ENCODE results near the gene SFTA2. TPM values are rescaled to one million over a fixed set of nuclear protein-coding genes. Genes with fewer than 3 reads are reported as not detected.

The SFTA2 gene
- total RNA-seq, 1 donor from 2014 or later, result not detected

DNA sequence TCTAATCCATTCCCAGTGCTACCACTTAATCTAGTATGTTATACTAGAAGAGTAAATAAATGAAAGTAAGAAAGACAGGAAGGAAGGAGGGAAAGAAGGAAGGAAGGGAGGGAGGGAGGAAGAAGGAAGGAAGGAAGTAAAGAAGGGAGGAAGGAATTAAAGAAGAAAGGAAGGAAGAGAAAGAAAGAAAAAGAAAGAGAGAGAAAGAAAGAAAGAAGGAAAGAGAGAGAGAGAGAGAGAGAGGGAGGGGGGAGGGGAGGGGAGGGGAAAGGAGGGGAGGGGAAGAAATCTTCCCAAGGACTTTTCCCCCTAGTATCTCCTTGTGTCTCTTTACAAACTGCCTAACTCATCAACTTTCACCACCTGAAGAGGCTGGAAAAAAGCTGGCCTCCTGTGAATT lies 30.7 kb upstream of the SFTA2 start:
- FAIRE-seq, result no peak
- TF ChIP-seq, protein P1, sequence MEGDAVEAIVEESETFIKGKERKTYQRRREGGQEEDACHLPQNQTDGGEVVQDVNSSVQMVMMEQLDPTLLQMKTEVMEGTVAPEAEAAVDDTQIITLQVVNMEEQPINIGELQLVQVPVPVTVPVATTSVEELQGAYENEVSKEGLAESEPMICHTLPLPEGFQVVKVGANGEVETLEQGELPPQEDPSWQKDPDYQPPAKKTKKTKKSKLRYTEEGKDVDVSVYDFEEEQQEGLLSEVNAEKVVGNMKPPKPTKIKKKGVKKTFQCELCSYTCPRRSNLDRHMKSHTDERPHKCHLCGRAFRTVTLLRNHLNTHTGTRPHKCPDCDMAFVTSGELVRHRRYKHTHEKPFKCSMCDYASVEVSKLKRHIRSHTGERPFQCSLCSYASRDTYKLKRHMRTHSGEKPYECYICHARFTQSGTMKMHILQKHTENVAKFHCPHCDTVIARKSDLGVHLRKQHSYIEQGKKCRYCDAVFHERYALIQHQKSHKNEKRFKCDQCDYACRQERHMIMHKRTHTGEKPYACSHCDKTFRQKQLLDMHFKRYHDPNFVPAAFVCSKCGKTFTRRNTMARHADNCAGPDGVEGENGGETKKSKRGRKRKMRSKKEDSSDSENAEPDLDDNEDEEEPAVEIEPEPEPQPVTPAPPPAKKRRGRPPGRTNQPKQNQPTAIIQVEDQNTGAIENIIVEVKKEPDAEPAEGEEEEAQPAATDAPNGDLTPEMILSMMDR (IDR thresholded peaks at IDR 0.05; ENCODE audit: insufficient read depth, low read length, severe bottlenecking), result no peak
- peaks cover 3% of the 10 kb centered on the region for H3K27me3 ChIP-seq (ENCODE audit: control insufficient read depth, insufficient read depth, low read length)
- H3K4me3 ChIP-seq (ENCODE audit: low read depth, low read length), result no peak overlapping the region
- H3K36me3 ChIP-seq (ENCODE audit: control insufficient read depth, insufficient read depth, low read length), result no peaks in the 10 kb centered on the region
- DNase-seq (ENCODE audit: low read depth), result no peak

DNA sequence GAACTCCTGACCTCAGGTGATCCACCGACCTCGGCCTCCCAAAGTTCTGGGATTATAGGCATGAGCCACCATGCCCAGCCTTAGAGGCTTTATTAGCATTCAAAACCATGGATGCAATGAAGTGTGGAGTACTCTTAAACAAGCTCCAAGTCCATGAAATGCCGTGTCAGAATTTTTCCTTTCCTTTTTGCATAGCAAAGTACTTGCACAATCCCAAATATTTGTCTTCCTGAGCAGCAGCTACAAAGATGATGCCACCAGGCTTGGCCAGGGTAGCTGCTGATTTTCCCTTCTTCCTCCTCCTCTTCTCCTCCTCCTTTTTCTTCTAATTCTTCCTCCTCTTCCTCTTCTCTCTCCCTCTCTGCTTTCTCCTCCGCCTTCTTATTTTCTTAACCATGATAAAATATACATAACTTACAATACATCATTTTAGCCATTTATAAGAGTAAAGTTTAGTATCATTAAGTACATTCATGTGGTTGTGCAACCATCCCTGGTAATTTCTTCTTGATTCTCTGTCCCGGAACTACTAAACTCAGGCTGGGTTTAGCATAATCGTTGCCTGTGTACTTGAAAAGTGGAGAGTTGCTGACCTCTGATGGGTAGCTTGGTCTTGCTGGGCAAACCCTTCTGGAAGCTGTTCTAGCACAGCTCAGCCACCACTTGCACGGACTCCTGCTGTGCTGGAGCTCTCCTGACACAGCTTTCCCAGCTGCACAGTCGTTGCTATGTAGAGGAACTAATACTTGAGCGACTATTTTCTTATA lies 29.1 kb upstream of the SFTA2 start:
- Histone ChIP-seq H3K27me3 (ENCODE audit: control insufficient read depth, insufficient read depth, low read length) (peaks cover 3% of the 10 kb centered on the region), H3K36me3 (ENCODE audit: control insufficient read depth, insufficient read depth, low read length) (no peaks in the 10 kb centered on the region), H3K4me3 (ENCODE audit: low read depth, low read length) (no peak overlapping the region)
- DNase-seq (ENCODE audit: low read depth), result no peak
- no peak for FAIRE-seq
- TF ChIP-seq, protein P1 (IDR thresholded peaks at IDR 0.05; ENCODE audit: insufficient read depth, low read length, severe bottlenecking), result no peak

DNA sequence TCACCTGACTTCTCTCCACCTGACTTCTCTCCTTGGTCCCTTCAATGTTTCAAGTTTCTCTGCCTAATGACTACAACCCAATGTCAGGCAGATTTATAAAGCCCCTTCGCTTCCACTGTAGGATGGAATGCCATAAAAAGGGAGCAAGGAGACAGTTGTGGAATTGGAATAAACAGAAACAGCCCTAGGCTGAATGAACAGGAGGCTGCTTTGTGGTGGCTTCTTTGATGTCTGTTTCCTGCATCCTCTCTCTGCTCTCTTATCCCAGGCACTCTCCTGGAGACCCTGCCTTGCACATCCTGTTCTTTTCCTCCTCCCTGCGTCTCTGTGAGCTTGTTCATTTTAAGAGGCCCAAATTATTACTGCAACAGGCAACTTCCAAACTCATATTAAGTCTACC lies 25.7 kb upstream of the SFTA2 start:
- FAIRE-seq (no peak), DNase-seq (ENCODE audit: low read depth) (no peak)
- Histone ChIP-seq H3K4me3 (ENCODE audit: low read depth, low read length) (no peak overlapping the region), H3K27me3 (ENCODE audit: control insufficient read depth, insufficient read depth, low read length) (peaks cover 3% of the 10 kb centered on the region), H3K36me3 (ENCODE audit: control insufficient read depth, insufficient read depth, low read length) (no peaks in the 10 kb centered on the region)
- TF ChIP-seq, protein P1 (IDR thresholded peaks at IDR 0.05; ENCODE audit: insufficient read depth, low read length, severe bottlenecking), result no peak

DNA sequence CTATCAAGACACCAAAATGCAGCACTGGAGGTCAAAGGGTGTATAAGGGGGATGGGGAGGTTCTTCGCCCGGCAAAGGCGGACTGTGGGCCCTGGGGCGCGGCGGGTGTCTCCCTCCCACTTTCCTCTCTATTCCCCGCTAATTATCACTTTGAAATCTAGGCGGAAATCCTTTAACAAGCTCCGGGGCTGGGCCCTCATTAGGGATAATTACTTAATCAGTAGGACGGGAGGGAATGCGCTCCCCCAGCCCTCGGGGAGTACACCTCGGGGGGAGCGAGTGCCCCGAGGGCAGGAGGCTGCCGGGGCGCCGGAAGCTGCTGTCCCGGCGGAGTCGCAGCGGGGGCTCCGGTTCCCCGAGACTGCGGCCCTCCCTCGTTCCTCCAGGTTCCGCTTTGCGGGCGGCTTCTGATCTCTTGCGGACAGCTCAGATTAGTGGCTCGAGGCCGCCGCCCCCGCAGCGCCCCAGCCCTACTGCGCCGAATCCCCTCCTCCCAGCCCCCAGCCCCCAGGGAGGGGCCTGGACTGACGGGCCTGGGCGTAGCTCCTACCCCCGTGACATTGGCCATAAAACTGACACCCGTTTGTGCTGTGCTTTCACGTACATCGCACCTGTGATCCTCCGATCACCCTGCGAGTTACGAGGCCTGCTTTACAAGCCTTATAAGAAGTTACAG lies 23.5 kb upstream of the SFTA2 start:
- Histone ChIP-seq H3K36me3 (ENCODE audit: control insufficient read depth, insufficient read depth, low read length) (no peaks in the 10 kb centered on the region), H3K4me3 (ENCODE audit: low read depth, low read length) (peak overlapping the region; percentile 28), H3K27me3 (ENCODE audit: control insufficient read depth, insufficient read depth, low read length) (peaks cover 7% of the 10 kb centered on the region)
- DNase-seq (ENCODE audit: low read depth) (no peak), FAIRE-seq (no peak)
- TF ChIP-seq, protein P1 (IDR thresholded peaks at IDR 0.05; ENCODE audit: insufficient read depth, low read length, severe bottlenecking), result no peak

DNA sequence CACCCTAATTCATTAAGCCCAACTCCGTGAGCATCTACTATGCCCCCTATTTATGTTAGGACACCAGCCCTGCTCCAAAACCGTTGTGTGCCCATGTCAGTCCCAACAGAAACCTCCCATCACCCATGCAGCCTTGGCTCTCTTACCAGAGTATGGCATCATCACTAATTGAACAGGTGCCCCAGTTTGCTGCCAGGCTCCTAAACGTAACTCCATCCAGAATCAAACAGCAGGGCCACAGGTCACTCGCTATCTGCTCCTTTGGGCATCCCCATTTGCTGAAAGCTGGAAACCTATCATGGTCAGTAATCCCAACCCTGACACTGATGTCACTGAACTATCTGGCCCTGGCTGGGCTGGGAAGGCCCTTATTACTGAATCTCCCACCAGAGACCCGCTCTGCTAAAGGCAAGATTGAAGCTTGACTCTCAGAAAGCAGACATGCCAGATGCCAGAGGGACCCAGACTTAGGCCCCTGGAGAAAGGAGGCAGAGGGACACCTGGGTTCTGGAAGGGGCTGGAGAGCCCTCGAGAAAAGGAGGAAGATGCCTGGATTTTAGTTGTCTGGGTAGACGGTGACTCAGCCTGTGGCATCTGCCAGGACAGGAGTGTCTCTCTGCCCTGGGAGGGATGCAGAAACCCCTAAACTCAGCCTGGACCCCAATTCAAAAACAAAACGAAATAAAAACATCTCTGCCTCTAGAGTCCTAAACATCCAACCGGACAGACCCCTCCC lies 22.8 kb upstream of the SFTA2 start:
- peaks cover 6% of the 10 kb centered on the region for H3K27me3 ChIP-seq (ENCODE audit: control insufficient read depth, insufficient read depth, low read length)
- FAIRE-seq (no peak), DNase-seq (ENCODE audit: low read depth) (no peak)

More for the DNA sequence above, 22.8 kb upstream of the SFTA2 start:
- Histone ChIP-seq H3K36me3 (ENCODE audit: control insufficient read depth, insufficient read depth, low read length) (no peaks in the 10 kb centered on the region), H3K4me3 (ENCODE audit: low read depth, low read length) (no peak overlapping the region)
- TF ChIP-seq, protein P1 (IDR thresholded peaks at IDR 0.05; ENCODE audit: insufficient read depth, low read length, severe bottlenecking), result no peak

Measured in bronchial epithelial cell (primary cell).